AG10803 (cell line): ENCODE results near the gene ABCA5.

ENCODE experiments used
- DNase-seq: peaks from one replicate; pipeline ENCODE4 v3.0.0; 2010; ENCODE audit warnings: low read depth
- H3K4me3 ChIP-seq: 2 replicates; pipeline ENCODE4 v1.5.1; 2011; ENCODE audit warnings: mild to moderate bottlenecking, low read length, control low read depth
- TF ChIP-seq, protein P1 (sequence below): conservative IDR thresholded peaks from 2 replicates; pipeline ENCODE4 v1.5.1; 2011; ENCODE audit warnings: mild to moderate bottlenecking, low read length, control low read depth, inconsistent platforms

The ABCA5 gene

DNA sequence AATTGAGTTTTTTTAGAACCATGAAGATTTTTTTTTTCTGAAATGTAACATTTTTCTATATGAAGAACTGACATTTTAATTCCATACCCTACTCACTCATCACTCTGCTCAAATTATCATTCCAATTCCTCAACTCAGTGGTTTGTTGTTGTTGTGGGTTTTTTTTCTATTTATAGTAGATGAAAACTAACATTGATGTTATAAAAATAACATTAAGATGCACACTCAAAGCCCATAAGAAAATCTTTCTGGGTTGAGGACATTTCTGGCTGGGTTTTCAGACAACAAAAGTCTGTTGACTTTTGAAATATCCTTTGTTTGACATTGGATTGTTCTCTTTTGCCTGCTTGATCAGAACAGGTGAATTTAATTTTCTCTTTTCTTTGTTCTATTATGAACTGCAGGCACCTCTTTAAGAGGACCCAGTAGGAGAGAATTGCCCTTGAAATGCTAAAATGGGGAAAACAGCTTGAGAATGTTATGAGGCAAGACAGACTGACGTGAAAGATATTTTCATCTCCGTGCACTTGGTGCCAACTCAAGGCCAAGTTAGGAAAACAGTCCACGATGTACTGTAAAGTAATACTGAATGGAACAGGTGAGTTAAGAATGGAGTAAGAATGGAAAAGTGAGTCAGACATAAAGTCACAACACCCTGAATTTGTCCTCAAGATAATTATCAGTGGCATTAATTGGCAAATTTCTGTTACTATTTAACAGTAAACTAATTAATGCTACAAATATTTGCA lies 16.1 kb upstream of the ABCA5 start:
- H3K4me3 ChIP-seq = no peak overlapping the region
- no peak for DNase-seq
- TF ChIP-seq, protein P1, sequence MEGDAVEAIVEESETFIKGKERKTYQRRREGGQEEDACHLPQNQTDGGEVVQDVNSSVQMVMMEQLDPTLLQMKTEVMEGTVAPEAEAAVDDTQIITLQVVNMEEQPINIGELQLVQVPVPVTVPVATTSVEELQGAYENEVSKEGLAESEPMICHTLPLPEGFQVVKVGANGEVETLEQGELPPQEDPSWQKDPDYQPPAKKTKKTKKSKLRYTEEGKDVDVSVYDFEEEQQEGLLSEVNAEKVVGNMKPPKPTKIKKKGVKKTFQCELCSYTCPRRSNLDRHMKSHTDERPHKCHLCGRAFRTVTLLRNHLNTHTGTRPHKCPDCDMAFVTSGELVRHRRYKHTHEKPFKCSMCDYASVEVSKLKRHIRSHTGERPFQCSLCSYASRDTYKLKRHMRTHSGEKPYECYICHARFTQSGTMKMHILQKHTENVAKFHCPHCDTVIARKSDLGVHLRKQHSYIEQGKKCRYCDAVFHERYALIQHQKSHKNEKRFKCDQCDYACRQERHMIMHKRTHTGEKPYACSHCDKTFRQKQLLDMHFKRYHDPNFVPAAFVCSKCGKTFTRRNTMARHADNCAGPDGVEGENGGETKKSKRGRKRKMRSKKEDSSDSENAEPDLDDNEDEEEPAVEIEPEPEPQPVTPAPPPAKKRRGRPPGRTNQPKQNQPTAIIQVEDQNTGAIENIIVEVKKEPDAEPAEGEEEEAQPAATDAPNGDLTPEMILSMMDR = no peak

DNA sequence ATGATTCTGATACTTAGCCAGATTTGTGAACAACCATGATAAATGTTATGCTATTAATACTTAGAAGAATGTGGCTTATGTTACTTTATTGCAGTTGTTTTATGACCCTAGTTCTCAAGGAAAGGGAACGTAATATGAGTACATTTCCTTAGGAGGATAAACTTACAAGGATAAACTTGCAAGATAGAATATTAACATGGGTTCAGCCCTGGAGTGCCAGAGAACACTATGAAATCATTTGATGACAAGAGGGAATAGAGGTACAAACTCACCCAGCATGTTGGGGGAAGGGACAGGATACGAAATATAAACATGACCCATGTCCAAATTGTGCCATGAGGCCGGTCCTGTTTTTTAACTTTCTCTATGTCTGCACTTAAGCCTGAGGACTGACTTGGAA lies 13.0 kb upstream of the ABCA5 start:
- TF ChIP-seq, protein P1 = no peak
- DNase-seq = no peak

DNA sequence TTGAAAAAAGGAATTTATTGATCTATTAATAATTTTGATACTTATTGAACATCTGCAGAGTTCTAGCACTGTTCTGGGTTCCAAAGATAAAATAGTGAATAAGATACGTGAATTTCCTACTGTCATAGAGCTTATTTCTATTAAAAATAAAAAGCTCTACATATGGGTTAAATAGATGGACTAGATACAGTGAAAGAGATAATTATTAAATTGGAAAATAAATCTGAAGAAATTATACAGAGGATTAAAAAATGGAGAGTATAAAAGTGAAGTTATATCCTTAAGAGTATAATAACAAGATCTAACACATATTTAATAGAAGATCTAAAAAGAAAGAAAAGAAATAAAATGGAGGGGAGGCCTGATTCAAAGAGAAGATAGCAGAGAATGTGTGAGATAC lies 10.1 kb upstream of the ABCA5 start:
- H3K4me3 ChIP-seq = no peak overlapping the region
- TF ChIP-seq, protein P1 = no peak

More for the DNA sequence above, 13.0 kb upstream of the ABCA5 start:
- H3K4me3 ChIP-seq = no peak overlapping the region

DNA sequence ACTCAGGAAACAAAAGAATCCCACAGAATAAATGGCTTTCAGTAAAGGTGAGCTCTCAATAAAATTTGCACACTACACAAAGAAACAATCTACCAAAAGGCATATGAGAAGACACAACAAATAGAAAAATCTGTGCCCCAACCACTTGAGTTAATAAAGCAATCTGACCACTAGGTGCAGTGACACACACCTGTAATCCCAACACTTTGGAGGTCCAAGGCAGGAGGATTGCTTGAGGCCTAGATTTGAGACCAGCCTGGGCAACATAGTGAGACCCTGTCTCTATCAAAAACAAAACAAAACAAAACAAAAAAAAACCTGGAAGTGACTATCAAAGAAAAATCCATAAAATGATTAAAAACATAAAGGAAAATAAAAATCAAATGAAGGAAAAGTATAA lies 9.6 kb upstream of the ABCA5 start:
- TF ChIP-seq, protein P1 = no peak
- H3K4me3 ChIP-seq = no peak overlapping the region
- no peak for DNase-seq

More for the DNA sequence above, 10.1 kb upstream of the ABCA5 start:
- DNase-seq = no peak

DNA sequence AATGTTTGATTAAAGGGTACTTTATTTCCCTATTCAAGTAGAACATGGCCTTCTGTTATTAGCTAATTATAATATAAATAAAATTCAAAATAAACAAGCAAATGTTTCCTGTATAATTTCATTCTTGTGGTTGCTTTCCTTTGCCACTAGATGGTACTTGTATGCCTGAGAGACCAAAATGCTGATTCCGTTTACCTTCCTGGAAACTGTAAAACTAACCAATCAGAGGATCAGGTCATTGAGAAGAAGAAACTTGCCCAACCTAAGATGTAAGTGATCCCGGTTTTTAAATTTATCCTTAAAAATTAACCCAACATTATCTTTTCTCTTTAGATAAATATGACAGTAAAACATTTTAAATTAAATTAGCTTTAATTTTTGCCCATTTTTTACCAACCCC lies 8.1 kb upstream of the ABCA5 start:
- TF ChIP-seq, protein P1 = peak; percentile 66
- peak; percentile 59 for DNase-seq
- H3K4me3 ChIP-seq = no peak overlapping the region

DNA sequence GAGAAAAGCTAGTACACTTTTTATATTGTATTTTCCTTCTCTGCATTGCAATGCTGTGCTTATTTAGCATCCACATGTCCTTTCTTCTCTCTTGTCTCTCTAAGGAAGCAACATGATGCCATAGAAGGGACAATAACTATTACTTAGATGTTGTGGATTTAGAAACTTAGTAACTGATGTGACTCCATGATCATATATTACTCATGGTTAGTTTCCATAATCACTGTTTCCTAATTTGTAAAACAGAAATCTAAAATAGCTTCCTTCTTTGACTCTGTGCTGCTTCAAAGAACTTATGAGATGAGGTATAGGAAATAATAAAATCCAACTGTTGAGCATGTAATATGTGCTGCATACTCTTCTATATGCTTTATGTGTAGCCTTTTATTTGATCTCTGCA lies 6.6 kb upstream of the ABCA5 start:
- TF ChIP-seq, protein P1 = no peak
- DNase-seq = no peak
- no peak overlapping the region for H3K4me3 ChIP-seq

DNA sequence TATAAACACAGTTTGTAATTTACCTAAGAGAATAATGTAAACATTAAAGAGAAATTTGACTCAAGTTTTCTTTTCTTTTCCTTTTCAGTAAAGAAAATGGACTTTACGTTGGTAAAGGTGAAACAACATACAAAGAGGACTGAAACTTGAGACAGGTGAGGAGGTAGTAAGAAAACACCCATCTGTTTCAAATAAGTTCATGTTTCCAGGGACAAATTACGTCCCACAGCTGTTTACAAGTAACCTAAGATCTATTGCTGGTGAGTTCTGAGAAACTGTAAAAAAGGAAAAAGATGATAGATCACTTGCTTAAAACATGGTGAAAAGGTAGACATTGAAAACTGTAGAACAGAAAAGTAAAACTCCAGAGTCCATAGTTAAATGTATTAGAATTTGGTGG lies 4.8 kb upstream of the ABCA5 start:
- no peak for DNase-seq
- H3K4me3 ChIP-seq = no peak overlapping the region
- TF ChIP-seq, protein P1 = no peak
